HG03097 (cell line): ENCODE results near the gene F7.

Experiments used
- ATAC-seq: cut with Tn5 transposase; IDR thresholded peaks from one replicate; pipeline ENCODE4 v1.9.1; 2021; ENCODE audit not compliant: unreplicated experiment, low FRiP score

F7 gene

DNA sequence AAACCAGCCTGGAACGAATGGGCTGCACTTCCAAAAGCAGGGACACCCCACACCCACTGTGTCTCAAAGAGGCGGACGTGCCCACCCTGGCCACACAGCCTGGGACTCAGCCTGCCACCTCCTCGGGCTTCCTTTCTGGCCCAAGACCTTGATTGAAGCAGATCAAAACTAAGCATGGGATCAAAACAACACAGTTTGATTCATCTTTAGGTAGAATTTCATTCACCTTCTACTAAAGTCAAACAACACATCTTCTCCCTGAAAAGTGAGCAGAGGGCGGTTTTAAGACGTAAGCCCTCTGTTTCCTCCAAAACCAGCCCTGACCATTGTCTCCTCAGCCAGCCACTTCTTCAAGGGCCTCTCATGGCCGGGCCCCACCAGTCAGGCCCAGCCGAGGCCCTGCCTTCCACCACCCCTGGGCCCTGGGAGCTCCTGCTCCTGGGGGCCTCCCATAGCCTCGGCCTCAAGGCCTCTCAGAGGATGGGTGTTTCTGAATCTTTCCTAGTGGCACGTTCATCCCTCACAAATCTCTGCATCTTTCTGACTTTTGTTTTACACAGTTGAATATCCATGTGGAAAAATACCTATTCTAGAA, 10.7 kb downstream of the F7 start:
- ATAC-seq: no peak

DNA sequence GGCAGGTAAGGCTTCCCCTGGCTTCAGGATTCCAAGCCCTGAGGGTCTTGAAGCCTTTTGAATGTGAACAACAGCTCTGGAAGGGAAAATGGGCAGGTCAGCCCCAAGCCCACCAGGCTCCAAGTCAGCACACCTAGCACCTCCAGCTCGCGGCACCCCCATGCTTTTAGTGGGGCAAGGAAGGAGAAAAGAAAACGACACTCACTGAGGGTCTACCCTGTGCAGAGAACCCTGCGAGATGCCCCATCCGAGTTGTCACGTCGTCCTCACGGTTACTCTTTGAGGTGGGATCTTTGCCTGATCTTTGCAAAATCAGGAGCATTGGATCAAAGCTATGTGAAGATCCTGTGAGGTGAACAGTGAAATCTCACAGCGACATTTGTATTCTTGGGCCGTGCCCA, 11.3 kb downstream of the F7 start:
- no peak for ATAC-seq

DNA sequence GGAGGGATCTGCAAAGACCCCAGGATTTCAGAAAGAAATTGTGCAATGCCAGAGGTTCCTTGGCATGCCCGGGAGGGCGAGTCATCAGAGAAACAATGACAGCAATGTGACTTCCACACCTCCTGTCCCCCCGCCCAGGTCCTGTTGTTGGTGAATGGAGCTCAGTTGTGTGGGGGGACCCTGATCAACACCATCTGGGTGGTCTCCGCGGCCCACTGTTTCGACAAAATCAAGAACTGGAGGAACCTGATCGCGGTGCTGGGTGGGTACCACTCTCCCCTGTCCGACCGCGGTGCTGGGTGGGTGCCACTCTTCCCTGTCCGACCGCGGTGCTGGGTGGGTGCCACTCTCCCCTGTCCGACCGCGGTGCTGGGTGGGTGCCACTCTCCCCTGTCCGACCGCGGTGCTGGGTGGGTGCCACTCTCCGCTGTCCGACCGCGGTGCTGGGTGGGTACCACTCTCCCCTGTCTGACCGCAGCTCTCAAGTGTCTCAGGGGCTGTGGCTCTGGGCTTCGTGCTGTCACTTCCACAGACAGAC, 11.8 kb downstream of the F7 start:
- no peak for ATAC-seq

DNA sequence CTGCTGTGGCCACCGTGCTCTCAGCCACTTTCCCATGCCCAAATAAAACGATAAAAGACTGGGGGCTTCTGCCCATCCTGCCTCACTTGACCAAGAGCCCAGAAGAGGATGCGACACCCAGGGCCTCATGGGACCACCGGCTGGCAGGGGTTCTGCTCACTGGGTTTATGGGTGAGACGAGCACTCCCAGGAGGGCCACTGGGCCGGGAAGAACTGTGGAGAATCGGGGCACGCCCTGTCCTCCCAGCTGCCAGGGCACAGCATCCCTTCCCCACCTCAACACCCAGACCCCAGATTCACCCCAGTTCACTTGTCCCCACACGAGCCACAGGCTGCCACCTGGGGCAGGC, 12.3 kb downstream of the F7 start:
- ATAC-seq: no peak

DNA sequence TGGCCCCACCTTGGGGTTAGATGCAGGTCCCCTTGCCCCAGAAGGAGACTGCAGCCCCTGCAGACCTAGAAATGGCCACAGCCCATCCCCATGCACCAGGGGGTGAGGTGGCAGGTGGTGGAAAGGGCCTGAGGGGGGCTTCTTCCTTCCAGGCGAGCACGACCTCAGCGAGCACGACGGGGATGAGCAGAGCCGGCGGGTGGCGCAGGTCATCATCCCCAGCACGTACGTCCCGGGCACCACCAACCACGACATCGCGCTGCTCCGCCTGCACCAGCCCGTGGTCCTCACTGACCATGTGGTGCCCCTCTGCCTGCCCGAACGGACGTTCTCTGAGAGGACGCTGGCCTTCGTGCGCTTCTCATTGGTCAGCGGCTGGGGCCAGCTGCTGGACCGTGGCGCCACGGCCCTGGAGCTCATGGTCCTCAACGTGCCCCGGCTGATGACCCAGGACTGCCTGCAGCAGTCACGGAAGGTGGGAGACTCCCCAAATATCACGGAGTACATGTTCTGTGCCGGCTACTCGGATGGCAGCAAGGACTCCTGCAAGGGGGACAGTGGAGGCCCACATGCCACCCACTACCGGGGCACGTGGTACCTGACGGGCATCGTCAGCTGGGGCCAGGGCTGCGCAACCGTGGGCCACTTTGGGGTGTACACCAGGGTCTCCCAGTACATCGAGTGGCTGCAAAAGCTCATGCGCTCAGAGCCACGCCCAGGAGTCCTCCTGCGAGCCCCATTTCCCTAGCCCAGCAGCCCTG, 12.8 kb downstream of the F7 start:
- ATAC-seq: no peak

DNA sequence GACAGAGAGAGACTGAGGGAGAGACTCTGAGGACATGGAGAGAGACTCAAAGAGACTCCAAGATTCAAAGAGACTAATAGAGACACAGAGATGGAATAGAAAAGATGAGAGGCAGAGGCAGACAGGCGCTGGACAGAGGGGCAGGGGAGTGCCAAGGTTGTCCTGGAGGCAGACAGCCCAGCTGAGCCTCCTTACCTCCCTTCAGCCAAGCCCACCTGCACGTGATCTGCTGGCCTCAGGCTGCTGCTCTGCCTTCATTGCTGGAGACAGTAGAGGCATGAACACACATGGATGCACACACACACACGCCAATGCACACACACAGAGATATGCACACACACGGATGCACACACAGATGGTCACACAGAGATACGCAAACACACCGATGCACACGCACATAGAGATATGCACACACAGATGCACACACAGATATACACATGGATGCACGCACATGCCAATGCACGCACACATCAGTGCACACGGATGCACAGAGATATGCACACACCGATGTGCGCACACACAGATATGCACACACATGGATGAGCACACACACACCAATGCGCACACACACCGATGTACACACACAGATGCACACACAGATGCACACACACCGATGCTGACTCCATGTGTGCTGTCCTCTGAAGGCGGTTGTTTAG, 13.7 kb downstream of the F7 start:
- no peak for ATAC-seq

DNA sequence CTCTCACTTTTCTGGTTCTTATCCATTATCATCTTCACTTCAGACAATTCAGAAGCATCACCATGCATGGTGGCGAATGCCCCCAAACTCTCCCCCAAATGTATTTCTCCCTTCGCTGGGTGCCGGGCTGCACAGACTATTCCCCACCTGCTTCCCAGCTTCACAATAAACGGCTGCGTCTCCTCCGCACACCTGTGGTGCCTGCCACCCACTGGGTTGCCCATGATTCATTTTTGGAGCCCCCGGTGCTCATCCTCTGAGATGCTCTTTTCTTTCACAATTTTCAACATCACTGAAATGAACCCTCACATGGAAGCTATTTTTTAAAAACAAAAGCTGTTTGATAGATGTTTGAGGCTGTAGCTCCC, 14.2 kb downstream of the F7 start:
- ATAC-seq: no peak

DNA sequence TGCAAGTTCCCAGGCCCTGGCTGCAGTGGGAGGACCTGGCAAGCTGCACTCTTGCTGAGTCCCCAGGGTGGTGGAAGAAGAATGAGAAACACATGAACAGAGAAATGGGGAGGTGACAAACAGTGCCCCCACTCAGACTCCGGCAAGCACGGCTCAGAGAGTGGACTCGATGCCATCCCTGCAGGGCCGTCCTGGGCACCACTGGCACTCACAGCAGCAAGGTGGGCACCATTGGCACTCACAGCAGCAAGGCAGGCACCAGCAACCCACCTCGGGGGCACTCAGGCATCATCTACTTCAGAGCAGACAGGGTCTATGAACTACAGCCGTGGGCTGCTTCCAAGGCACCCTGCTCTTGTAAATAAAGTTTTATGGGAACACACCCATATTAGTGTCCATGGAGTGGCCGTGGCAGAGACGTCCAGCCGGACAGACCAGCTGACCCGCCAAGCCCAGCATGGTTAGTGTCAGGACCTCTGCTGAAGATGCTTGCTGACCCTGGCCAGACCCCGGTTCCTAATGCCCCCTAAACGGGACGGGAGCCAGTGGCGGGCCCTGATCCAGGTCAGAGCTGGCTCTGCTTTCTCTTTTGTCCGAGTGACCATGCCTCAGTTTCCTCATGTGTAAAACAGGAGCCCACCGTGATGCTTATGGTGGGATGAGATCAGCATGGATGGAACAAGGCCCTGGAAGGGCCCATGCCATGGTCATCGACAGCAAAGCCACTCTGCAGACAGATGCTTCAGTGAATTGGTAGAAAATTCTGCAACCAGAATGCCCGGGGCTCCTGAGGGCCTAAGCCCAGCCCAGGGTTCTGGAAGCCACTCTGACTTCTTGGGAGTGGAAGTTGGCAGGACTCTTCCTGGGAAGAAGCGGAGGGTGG, 14.9 kb downstream of the F7 start:
- ATAC-seq: no peak

DNA sequence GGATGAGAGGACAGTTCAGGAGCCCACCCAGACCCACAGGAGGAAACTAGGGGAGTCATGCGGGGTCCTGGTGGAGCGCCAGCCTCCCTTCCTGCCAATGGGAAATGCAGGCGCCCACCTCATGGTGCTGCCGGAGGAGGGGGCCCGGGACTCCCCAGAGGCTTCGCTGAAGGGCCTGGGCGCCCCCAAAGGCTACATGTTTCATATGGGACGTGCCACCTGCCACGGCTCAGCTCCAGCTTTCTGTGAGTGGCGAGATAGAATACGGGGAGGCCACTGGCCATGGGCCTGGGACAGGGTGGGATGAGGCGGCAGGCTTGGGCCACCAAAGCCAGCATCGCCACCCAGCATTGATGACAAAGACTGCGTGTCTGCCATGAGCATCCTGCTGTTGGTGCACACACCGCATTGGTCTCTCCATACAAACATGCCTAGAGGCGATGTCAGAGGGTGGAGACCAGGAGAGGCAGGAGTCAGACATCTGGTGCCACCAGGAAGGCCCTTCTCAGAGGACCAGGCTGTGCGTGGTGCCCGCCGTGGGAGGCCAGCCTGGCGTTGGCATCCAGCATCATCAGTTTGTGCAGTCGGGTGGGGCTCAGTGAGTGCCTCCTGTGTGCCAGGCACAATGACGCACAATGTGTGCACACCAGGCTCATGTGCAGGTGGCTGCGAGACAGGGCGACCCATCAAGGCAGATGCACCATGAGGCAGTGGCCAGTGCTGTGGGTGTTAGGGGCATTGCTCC, 15.8 kb downstream of the F7 start:
- ATAC-seq: no peak

DNA sequence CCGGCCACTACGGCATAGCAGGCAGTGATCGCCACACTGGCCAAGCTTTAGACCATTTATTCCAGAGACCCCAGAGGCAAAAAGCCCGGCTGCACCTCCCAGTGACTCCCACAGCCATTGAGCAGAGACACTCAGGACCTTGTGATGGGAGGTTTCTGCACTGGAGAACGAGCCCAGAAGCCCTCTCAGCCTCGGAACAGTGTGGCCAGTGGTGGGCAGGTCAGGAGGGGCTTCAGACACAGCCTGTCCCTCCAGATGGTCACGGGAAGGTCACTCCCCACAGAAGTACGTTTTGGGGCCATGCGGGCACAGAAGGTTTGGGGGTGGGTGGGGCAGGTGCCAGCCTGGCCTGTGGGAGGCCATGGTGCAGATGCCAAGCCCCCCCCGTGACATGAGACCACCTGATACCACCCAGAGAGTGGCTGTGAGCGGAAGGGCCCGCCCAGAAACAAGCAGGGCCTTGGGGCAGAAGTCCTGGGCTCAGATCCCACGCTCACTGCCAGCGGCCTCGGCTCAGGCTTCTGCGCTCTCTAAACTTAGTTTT, 16.4 kb downstream of the F7 start:
- ATAC-seq: no peak

DNA sequence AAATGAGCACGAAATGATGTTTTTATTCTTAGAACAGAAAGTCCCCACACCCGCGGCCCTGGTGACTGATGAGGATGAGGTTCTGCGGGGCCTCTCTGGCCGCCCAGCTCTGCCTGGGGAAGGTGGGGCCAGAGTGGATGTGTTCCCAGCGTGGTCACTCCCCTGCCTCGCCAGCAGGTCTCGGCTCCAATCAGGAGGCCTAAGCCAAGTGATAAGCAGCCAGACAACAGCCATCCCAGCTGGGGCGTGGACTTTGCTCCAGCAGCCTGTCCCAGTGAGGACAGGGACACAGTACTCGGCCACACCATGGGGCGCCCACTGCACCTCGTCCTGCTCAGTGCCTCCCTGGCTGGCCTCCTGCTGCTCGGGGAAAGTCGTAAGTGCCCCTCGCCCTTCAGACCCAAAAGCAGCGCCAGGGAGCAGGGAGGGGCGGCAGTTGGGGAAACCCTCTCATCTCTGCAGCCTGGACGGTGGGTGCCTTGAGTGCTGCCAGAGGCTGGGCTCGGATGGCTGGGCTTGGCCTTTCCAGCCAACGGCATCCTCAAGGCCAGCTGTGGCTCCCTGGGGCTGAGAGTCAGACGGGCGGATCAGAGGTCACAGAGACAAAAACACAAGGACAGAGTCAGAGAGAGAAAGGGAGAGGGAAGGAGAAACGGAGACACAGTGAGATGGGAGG, 17.1 kb downstream of the F7 start, which contains the start of gene F10:
Gene F10, plus strand, starts transcription at position 250 of the 676 bp plus-strand sequence. Its CDS starts 57 bp downstream, at position 307.
- ATAC-seq: no peak

DNA sequence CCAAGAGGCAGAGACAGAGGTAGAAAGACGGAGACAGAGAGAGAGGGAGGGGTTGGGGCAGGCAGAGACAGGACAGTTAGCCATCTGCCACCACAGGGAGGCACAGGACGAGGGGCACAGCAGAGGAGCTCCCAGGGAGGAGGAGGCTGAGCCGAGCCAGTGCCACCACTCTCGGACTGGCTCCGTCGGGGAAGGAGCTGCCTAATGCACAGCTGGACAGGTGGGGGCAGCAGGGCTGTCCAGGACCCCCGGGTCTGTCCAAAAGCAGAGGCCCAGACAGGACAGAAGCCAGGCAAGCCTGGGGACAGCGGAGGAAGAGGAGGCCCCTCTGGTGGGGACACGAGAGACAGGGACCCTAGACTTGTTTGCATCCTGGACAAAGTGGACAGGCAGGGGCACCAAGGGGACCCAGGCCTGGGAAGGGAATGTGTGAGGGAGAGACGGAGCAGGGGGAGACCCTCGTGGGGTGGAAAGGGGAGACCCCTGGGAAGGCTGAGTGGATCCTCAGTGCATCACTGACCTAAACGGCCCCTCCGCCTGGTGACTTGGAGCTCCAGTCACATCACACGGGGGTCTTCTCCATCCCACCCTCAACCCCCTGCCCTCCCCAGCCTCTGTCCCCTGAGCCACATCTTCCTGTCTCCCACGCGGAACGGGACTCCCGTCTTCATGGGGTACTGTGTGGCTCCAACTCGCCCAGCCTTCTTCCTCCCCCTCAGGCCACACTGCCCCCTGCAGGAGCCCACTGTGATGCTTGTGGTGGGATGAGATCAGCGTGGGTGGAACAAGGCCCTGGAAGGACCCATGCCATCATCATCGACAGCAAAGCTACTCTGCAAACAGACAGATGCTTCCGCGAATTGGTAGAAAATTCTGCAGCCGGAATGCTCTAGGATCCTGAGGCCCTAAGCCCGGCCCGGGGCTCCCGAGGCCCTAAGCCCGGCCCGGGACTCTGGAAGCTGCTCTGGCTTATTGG, 17.9 kb downstream of the F7 start:
- no peak for ATAC-seq

DNA sequence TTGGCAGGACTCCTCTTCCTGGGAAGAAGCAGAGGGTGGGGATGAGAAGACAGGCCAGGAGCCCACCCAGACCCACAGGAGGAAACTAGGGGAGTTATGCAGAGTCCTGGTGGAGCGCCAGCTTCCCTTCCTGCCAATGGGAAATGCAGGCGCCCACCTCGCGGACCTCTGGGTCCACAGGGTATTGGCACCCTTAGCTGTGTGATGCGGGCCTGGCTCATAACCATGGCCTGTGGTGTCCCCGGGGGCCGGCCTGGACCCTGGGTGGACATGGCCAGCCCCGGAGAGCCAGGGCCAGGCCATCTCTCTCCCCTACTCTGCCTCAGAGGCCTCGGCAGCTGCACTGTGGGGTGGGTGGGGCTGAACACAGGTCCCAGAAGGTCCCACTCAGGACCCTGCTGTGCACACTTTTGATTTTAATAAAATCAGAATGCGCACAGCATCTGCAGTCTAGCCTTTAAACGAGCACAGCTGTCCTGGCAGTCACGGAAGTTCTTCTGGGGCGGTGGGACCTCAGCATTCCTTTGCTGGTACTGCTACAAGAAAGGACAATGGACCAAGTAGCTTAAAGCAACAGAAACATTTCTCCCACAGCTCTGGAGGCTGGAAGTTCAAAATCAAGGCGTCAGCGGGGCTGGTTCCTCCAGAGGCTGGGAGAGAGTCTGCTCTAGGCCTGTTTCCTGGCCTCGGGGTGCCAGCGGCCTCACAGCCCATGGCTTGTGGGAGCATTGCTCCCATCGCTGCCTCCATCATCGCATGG, 18.8 kb downstream of the F7 start:
- no peak for ATAC-seq

DNA sequence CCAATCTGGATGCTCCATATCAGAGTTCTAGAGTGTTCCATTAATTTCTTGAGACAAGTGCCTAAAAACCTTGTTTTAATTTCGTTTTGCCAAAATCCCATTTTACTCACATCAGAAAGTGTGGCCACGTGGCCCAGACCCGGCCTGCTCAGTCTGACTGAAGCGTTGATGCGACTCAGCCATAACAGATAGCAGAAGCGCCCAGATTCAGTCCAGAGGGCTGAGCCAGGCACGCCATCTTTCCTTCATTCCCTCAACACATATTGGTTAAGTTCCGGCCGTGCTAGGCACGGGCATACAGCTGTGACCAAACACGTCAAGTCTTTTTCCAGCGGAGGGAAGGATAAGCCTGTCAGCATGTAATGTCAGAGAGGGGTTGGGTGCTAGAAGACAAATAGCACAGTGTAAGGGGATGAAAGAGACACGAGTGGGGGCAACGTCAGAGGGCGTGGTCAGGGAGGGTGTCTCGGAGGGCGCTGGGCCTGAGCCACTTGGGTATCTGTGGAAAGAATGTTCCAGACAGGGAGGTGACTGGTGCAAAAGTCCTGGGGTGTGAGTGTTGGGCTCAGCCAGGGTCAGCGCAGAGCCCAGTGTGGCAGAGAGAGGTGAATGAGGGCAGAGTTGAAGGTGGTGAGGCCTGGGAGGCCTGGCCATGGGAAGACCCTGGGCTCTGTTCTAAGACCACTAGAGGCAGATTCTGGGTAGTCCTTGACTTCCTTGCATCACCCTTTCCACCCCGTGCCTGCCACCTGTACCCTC, 20.1 kb downstream of the F7 start:
- no peak for ATAC-seq

DNA sequence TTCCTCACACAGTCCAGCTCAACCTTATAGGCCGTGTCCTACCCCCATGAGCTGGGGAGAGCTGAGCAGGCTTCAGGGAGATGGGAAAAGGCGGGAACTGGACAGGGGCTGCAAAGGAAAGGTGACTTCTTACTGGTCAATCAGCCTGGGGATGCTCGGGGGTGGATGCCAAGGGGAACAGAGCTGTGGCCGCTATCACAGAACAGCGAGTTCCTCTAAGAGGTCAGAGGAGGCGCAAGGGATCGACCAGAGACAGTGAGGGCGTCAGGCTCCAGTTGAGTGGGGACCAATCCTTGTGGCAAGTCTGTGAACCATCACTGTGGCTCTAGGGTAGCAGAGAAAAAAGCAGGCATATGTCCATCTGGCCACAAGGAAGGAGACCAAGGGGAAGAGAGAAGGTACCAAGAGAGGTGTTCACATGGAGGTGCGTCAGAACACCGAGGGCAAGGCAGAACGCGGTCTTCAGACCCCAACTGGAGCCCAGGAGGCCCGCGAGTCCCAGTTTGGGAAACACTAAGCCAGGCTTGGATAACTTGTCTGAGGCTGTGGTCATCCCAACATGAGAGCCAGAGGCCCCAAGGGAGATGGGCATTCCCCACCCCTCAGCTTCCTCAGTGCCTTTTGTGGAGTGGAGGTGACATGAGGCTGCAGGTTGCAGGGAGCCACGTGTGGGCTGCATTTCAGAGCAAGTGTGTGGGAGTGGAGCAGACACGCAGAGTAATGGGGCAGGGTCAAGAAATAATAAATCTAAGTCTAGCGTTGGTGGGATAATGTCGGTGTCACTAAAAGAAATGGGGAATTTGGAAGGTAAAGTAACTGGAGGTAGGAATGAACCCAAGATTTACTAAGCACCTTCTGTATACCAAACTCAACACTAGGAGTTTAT, 20.9 kb downstream of the F7 start:
- no peak for ATAC-seq

DNA sequence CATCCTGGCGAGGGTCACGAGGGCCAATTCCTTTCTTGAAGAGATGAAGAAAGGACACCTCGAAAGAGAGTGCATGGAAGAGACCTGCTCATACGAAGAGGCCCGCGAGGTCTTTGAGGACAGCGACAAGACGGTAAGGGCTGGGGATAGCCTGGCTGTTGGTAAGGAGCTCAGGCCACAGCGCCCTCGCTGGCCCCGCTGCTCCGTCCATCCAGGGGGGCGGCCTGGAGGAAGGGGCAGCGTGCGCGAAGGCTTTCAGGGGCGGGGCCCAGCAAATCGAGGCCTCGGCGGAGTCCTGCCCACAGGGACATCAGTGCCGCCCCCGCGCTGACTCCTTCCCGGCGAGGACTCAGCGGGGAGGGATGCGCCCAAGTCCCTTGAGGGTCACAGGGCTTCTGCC, 23.9 kb downstream of the F7 start:
- no peak for ATAC-seq
